Measurements from ENCODE around the gene NHERF2. TPM values are rescaled to one million over a fixed set of nuclear protein-coding genes. Genes with fewer than 3 reads are reported as not detected.

NHERF2 gene
- total RNA-seq, 1 experiment from 2014 or later: 104 TPM

DNA sequence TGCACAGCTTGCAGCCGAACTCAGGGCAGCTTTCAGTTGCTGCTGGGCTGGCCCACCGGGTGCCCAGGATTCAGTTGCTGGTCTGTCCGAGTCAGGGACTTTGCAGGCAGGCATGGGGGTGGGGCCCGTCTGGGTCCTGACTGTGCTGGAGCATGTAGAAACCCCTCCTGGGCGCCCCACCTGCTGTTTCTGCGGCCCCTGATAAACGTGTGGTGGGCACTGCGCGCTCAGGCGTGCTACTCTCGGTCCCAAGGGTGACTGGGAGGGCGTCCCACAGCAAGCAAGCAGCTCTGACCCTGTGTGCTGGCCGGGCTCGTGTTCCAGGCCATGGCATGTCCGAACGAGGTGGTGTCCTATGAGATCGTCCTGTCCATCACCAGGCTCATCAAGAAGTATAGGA, 33.6 kb downstream of the NHERF2 start:
- TF ChIP-seq EZH2 (IDR thresholded peaks at IDR 0.05; ENCODE audit: low read depth): no peak
- TF ChIP-seq, protein P1, sequence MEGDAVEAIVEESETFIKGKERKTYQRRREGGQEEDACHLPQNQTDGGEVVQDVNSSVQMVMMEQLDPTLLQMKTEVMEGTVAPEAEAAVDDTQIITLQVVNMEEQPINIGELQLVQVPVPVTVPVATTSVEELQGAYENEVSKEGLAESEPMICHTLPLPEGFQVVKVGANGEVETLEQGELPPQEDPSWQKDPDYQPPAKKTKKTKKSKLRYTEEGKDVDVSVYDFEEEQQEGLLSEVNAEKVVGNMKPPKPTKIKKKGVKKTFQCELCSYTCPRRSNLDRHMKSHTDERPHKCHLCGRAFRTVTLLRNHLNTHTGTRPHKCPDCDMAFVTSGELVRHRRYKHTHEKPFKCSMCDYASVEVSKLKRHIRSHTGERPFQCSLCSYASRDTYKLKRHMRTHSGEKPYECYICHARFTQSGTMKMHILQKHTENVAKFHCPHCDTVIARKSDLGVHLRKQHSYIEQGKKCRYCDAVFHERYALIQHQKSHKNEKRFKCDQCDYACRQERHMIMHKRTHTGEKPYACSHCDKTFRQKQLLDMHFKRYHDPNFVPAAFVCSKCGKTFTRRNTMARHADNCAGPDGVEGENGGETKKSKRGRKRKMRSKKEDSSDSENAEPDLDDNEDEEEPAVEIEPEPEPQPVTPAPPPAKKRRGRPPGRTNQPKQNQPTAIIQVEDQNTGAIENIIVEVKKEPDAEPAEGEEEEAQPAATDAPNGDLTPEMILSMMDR (conservative IDR thresholded peaks at IDR 0.05): no peak
- CTCF ChIA-PET: no interaction called here
- BruUV-seq (replicated peaks): no TSS peak

DNA sequence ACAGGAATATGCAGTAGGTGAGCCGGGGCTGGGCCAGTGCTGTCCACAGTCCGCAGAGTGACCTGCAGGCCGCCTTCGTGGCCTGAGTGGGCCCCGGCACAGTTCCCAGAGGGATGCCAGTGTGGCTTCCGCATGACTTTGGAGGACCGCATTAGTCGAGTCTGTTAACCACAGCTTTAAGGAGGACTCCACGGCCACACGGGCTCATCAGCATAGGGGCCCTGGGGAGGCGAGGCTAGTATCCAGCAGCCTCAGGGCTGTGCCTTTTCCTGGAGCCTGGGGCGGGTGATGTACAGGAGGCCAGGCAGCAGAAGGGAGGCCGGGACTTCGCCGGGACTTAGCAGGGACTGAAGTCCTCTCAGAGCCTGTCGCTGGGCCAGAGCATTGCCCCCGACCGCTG, 34.3 kb downstream of the NHERF2 start:
- no peaks in the 10 kb centered on the region for H4K20me1 ChIP-seq (ENCODE audit: insufficient read depth)
- H2AFZ ChIP-seq: no peak overlapping the region
- H3F3A ChIP-seq (ENCODE audit: insufficient read depth, low read depth): 0 out of 2 replicates have a peak, but pooled peaks cover 2% of the 10 kb centered on the region
- no peak overlapping the region for H3K4me3 ChIP-seq
- H3K79me2 ChIP-seq (ENCODE audit: low read depth): no peaks in the 10 kb centered on the region
- POLR2A ChIA-PET (ENCODE audit: unreplicated experiment): no interaction called here
- H3K9me3 ChIP-seq (ENCODE audit: insufficient read depth, low read depth): no peaks in the 10 kb centered on the region
- no peaks in the 10 kb centered on the region for H3K27me3 ChIP-seq (ENCODE audit: insufficient read depth, low read depth)
- H3K9me2 ChIP-seq (ENCODE audit: insufficient read depth): no peaks in the 10 kb centered on the region
- H3K27ac ChIP-seq: no peak overlapping the region
- intact Hi-C loops (cut with micrococcal nuclease; ENCODE audit: unreplicated experiment): no loop called here
- CTCF ChIA-PET: no interaction called here
- BruUV-seq (replicated peaks): no TSS peak
- TF ChIP-seq, protein P1 (conservative IDR thresholded peaks at IDR 0.05): no peak
- no peak for TF ChIP-seq EZH2 (IDR thresholded peaks at IDR 0.05; ENCODE audit: low read depth)
- no peaks in the 10 kb centered on the region for H3K36me3 ChIP-seq (ENCODE audit: low read depth)
- DNase-seq: no peak
- H3K4me2 ChIP-seq: no peak overlapping the region
- no peaks in the 10 kb centered on the region for H3K4me1 ChIP-seq (replicated peaks; ENCODE audit: insufficient read depth)

More for the DNA sequence above, 33.6 kb downstream of the NHERF2 start:
- no peaks in the 10 kb centered on the region for H3K36me3 ChIP-seq (ENCODE audit: low read depth)
- no peaks in the 10 kb centered on the region for H3K27me3 ChIP-seq (ENCODE audit: insufficient read depth, low read depth)
- no peak overlapping the region for H3K4me3 ChIP-seq
- no peak overlapping the region for H2AFZ ChIP-seq
- no peak overlapping the region for H3K4me2 ChIP-seq
- H4K20me1 ChIP-seq (ENCODE audit: insufficient read depth): no peaks in the 10 kb centered on the region
- no peak overlapping the region for H3K27ac ChIP-seq
- POLR2A ChIA-PET (ENCODE audit: unreplicated experiment): no interaction called here
- H3K9me3 ChIP-seq (ENCODE audit: insufficient read depth, low read depth): no peaks in the 10 kb centered on the region
- H3F3A ChIP-seq (ENCODE audit: insufficient read depth, low read depth): no peaks in the 10 kb centered on the region
- intact Hi-C loops (cut with micrococcal nuclease; ENCODE audit: unreplicated experiment): no loop called here
- H3K79me2 ChIP-seq (ENCODE audit: low read depth): no peaks in the 10 kb centered on the region
- no peak for DNase-seq
- H3K4me1 ChIP-seq (replicated peaks; ENCODE audit: insufficient read depth): no peaks in the 10 kb centered on the region
- no peaks in the 10 kb centered on the region for H3K9me2 ChIP-seq (ENCODE audit: insufficient read depth)

DNA sequence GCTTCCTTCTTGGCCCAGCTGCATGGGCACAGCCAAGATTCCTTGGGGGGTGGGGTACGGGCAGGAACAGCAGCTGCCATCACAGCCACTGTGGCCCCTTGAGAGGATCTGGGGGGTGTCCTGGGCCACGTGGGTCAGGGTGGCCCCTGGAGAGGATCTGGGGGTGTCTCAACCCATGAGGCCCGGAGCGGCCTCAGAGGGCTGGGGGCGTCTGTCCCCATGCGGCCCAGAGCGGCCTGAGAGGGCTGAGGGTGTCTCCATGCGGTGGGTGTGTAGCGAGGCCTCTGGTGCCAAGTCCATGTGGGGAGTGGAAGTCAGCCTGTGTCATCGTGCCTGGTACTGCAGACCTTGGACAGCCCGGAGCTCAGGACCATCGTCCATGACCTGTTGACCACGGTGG, 34.8 kb downstream of the NHERF2 start:
- no TSS peak for BruUV-seq (replicated peaks)
- Histone ChIP-seq H2AFZ (no peak overlapping the region), H3F3A (ENCODE audit: insufficient read depth, low read depth) (0 out of 2 replicates have a peak, but pooled peaks cover 3% of the 10 kb centered on the region), H3K36me3 (ENCODE audit: low read depth) (no peaks in the 10 kb centered on the region), H3K9me3 (ENCODE audit: insufficient read depth, low read depth) (no peaks in the 10 kb centered on the region), H3K79me2 (ENCODE audit: low read depth) (no peaks in the 10 kb centered on the region), H3K4me1 (replicated peaks; ENCODE audit: insufficient read depth) (no peaks in the 10 kb centered on the region), H4K20me1 (ENCODE audit: insufficient read depth) (no peaks in the 10 kb centered on the region), H3K9me2 (ENCODE audit: insufficient read depth) (no peaks in the 10 kb centered on the region), H3K27ac (no peak overlapping the region), H3K4me3 (no peak overlapping the region), H3K27me3 (ENCODE audit: insufficient read depth, low read depth) (no peaks in the 10 kb centered on the region), H3K4me2 (no peak overlapping the region)
- no peak for DNase-seq
- intact Hi-C loops (cut with micrococcal nuclease; ENCODE audit: unreplicated experiment): no loop called here
- POLR2A ChIA-PET (ENCODE audit: unreplicated experiment): no interaction called here
- CTCF ChIA-PET: no interaction called here
- TF ChIP-seq, protein P1 (conservative IDR thresholded peaks at IDR 0.05): no peak
- no peak for TF ChIP-seq EZH2 (IDR thresholded peaks at IDR 0.05; ENCODE audit: low read depth)

Data from PC-9 (cell line).